IMR-90 (cell line): ENCODE measurements around the gene CCDC167. TPM values are rescaled to one million over a fixed set of nuclear protein-coding genes. Genes with fewer than 3 reads are reported as not detected.

Experiments
- ATAC-seq: fragments of 200-7000 bp; cut with Tn5 transposase; 2 replicates; pipeline ENCODE4 v1.9.1; 2020; ENCODE audit warnings: low read depth, mild to moderate bottlenecking, moderate library complexity
- BruUV-seq: library from RNA; stranded (reverse); fragments of 400-500 nt; replicated peaks from 2 replicates; lab custom pipeline; 2021; lab: Mats Ljungman, UMichigan
- CTCF ChIA-PET: fragments of 300-600 bp; formaldehyde crosslinking; extraction: SDS; loops from one replicate; lab custom pipeline; 2021; ENCODE audit warnings: antibody characterized with exemption; lab: Yijun Ruan, JAX
- POLR2A ChIA-PET: fragments of 300-600 bp; sonication (Branson Sonifier 250); formaldehyde crosslinking; loops from one replicate; lab custom pipeline; 2022; ENCODE audit warnings: antibody characterized with exemption; ENCODE audit not compliant: unreplicated experiment; lab: Charles Lee
- DNase-seq: peaks from one replicate; pipeline ENCODE4 v3.0.0; 2013
- H2AFZ ChIP-seq: replicated peaks from 2 replicates; pipeline ENCODE3; 2013; ENCODE audit warnings: low read length, mild to moderate bottlenecking; ENCODE audit not compliant: poor library complexity
- H2AK5ac ChIP-seq: 2 replicates; pipeline ENCODE4 v1.6.1; 2013; ENCODE audit warnings: low read depth, low read length, inconsistent platforms
- H2AK9ac ChIP-seq: replicated peaks from 2 replicates; pipeline ENCODE3; 2013; ENCODE audit warnings: mild to moderate bottlenecking, low read depth, low read length, moderate library complexity; ENCODE audit not compliant: poor library complexity
- H2BK120ac ChIP-seq: 2 replicates; pipeline ENCODE4 v1.6.1; 2013; ENCODE audit warnings: low read depth, low read length, inconsistent platforms
- H2BK15ac ChIP-seq: 3 replicates; pipeline ENCODE4 v1.6.1; 2013; ENCODE audit warnings: low read depth, low read length, inconsistent platforms
- H2BK20ac ChIP-seq: 2 replicates; pipeline ENCODE4 v1.6.1; 2013; ENCODE audit warnings: low read depth, mild to moderate bottlenecking, inconsistent platforms, low read length, moderate library complexity
- H2BK5ac ChIP-seq: 2 replicates; pipeline ENCODE4 v1.6.1; 2013; ENCODE audit warnings: mild to moderate bottlenecking, low read depth, low read length, inconsistent platforms; ENCODE audit not compliant: poor library complexity, severe bottlenecking
- H3K14ac ChIP-seq: replicated peaks from 2 replicates; pipeline ENCODE4 v1.6.1; 2013; ENCODE audit warnings: low read depth, low read length, inconsistent platforms
- H3K18ac ChIP-seq: 2 replicates; pipeline ENCODE4 v1.6.1; 2013; ENCODE audit warnings: low read depth, low read length, control low read depth
- H3K23ac ChIP-seq: 2 replicates; pipeline ENCODE4 v1.6.1; 2013; ENCODE audit warnings: low read depth, low read length, inconsistent platforms
- H3K27ac ChIP-seq: 2 replicates; pipeline ENCODE4 v1.5.1; 2013; ENCODE audit warnings: mild to moderate bottlenecking, control low read depth, low read length; ENCODE audit not compliant: insufficient read depth
- H3K27me3 ChIP-seq: 2 replicates; pipeline ENCODE4 v1.6.1; 2013; ENCODE audit warnings: low read length; ENCODE audit not compliant: control insufficient read depth, insufficient read depth
- H3K36me3 ChIP-seq: 2 replicates; pipeline ENCODE4 v1.6.1; 2013; ENCODE audit warnings: low read length, mixed read lengths; ENCODE audit not compliant: control insufficient read depth, insufficient read depth
- H3K4ac ChIP-seq: 2 replicates; pipeline ENCODE4 v1.6.1; 2013; ENCODE audit warnings: low read depth, low read length, inconsistent platforms
- H3K4me1 ChIP-seq: 2 replicates; pipeline ENCODE4 v1.6.1; 2013; ENCODE audit warnings: low read length, mixed read lengths; ENCODE audit not compliant: control insufficient read depth, insufficient read depth
- H3K4me2 ChIP-seq: 2 replicates; pipeline ENCODE4 v1.6.1; 2013; ENCODE audit warnings: low read depth, mild to moderate bottlenecking, control low read depth, low read length, moderate library complexity
- H3K4me3 ChIP-seq: 2 replicates; pipeline ENCODE4 v1.5.1; 2013; ENCODE audit warnings: low read depth, mild to moderate bottlenecking, control low read depth, low read length, moderate library complexity; ENCODE audit not compliant: insufficient read depth
- H3K56ac ChIP-seq: 2 replicates; pipeline ENCODE4 v1.6.1; 2013; ENCODE audit warnings: low read length, inconsistent platforms; ENCODE audit not compliant: insufficient read depth; ENCODE audit errors: extremely low read depth
- H3K79me1 ChIP-seq, 2 experiments: 2 replicates each; pipeline ENCODE4 v1.6.1; 2013; ENCODE audit warnings: low read length in 2 of 2, inconsistent platforms in 1 of 2, low read depth in 1 of 2
- H3K9ac ChIP-seq: 2 replicates; pipeline ENCODE4 v1.6.1; 2013; ENCODE audit warnings: low read depth, low read length, control low read depth
- H3K9me1 ChIP-seq: 2 replicates; pipeline ENCODE4 v1.6.1; 2013; ENCODE audit warnings: low read length, inconsistent platforms; ENCODE audit not compliant: insufficient read depth
- H3K9me3 ChIP-seq: 2 replicates; pipeline ENCODE4 v1.6.1; 2013; ENCODE audit warnings: low read length; ENCODE audit not compliant: control insufficient read depth, insufficient read depth
- H4K20me1 ChIP-seq: 2 replicates; pipeline ENCODE4 v1.6.1; 2013; ENCODE audit warnings: low read length, inconsistent platforms; ENCODE audit not compliant: insufficient read depth
- H4K5ac ChIP-seq: 2 replicates; pipeline ENCODE4 v1.6.1; 2013; ENCODE audit warnings: mild to moderate bottlenecking, low read depth, low read length, control low read depth
- H4K8ac ChIP-seq, 2 experiments: 2 replicates each; pipeline ENCODE4 v1.6.1; 2013; ENCODE audit warnings: low read depth in 2 of 2, low read length in 2 of 2, control low read depth in 1 of 2, inconsistent platforms in 1 of 2
- H4K91ac ChIP-seq: 2 replicates; pipeline ENCODE4 v1.6.1; 2013; ENCODE audit warnings: low read depth, low read length, inconsistent platforms; ENCODE audit not compliant: insufficient read depth
- CTCF ChIP-seq: conservative IDR thresholded peaks from 2 replicates; pipeline ENCODE4 v1.5.1; 2012; ENCODE audit warnings: mild to moderate bottlenecking, low read depth, low read length, improper control_type of control experiment
- POLR2A ChIP-seq: IDR thresholded peaks from 2 replicates; pipeline ENCODE4 v1.6.1; 2012; ENCODE audit warnings: mild to moderate bottlenecking, low read depth, low read length
- SMC3 ChIP-seq: fragments of 150-350 bp; IDR thresholded peaks from 2 replicates; pipeline ENCODE4 v1.6.1; 2016; ENCODE audit warnings: low read depth, mild to moderate bottlenecking, antibody characterized with exemption, low read length, moderate library complexity
- WGBS, 2 experiments: methylation state at CpG; one replicate each; pipeline versions ENCODE4 v1.1.5 to v1.1.7; 2013; ENCODE audit warnings: missing lambda C conversion rate in 2 of 2; ENCODE audit not compliant: insufficient read length in 1 of 2; ENCODE audit errors: extremely low coverage in 2 of 2; 5-methylcytosine and 5-hydroxymethylcytosine counted together
- dilution Hi-C: fragments of 300-500 bp; cut with HindIII; formaldehyde crosslinking; loops from one replicate; pipeline ENCODE4 v1.14.3; 2018; ENCODE audit warnings: low sequenced_read_pairs; ENCODE audit not compliant: unreplicated experiment
- in situ Hi-C: fragments of 300-500 bp; cut with MboI; formaldehyde crosslinking; loops from 3 replicates; pipeline ENCODE4 v1.14.3; 2019; ENCODE audit warnings: low sequenced_read_pairs, inconsistent platforms, mixed read lengths
- intact Hi-C: fragments of 100-400 bp; cut with micrococcal nuclease; formaldehyde crosslinking; loops from 2 replicates; pipeline ENCODE4 v1.10.0; 2022
- polyA plus RNA-seq, 3 experiments: library from polyadenylated mRNA; depleted of rRNA; stranded (reverse); fragments of >200 nt; gene quantifications; 2 replicates each; pipeline ENCODE4 v1.2.3, GENCODE V29; 2012; ENCODE audit warnings: low replicate concordance in 1 of 3
- total RNA-seq: library from RNA; depleted of rRNA; stranded (reverse); fragments of >200 nt; gene quantifications from 2 replicates; pipeline ENCODE4 v1.2.3, GENCODE V29; 2012

CCDC167 gene
- total and polyA plus RNA-seq, 2 of the 4 experiments (the other 2 are of a cell fraction) = 35.8 to 96.8 TPM

DNA sequence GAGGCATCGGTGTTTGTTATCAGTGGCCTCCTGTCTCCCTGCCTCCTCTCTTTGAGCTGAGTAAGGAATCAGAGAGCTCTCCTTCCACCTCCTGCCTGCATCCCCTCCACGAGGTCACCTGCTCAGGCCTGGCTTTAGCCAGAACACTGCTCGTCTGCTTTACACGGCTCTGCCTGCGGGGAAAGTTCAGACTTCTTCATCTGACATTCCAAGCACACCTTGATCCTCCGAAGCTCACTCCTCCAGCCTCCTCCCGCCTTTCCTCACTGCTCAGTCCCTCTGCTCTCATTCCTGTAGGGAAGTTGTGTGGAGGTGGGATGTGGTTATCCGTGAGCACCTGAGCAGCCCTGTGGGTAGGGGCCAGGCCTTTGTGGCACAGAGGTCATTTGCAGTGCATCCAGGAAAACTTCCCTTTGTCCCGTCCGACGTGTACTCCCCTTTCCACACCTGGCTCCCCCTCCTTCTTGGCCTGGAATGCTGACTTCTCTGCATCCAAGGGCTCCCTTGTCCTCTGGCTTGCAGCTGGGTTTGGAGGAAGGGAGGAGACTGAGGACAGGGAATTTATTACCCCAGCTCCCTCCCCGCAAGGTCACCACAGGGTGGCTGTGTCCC, 12.8 kb upstream of the CCDC167 start:
- Histone ChIP-seq H2BK20ac (no peak overlapping the region), H2AK5ac (no peak overlapping the region), H3K9me1 (no peaks in the 10 kb centered on the region), H4K8ac (no peak overlapping the region), H2AFZ (no peak overlapping the region), H4K91ac (no peak overlapping the region), H3K4me1 (peaks cover 3% of the 10 kb centered on the region; the same call in 1 of the 2 replicates), H3K4me3 (no peak overlapping the region), H2BK5ac (no peak overlapping the region), H3K4me2 (no peak overlapping the region), H3K9me3 (no peaks in the 10 kb centered on the region), H3K14ac (no peak overlapping the region), H4K20me1 (no peaks in the 10 kb centered on the region), H3K23ac (no peak overlapping the region), H3K27ac (no peak overlapping the region), H3K79me1 (no peaks in the 10 kb centered on the region), H3K36me3 (no peaks in the 10 kb centered on the region), H3K27me3 (peaks cover 54% of the 10 kb centered on the region), H4K5ac (no peak overlapping the region), H3K4ac (no peak overlapping the region), H2BK120ac (no peak overlapping the region), H2BK15ac (no peak overlapping the region), H3K18ac (no peak overlapping the region), H2AK9ac (no peak overlapping the region), H3K56ac (no peak overlapping the region), H3K9ac (no peak overlapping the region)
- 0 out of 2 replicates have a peak, but pooled peaks have one; percentile 8 for ATAC-seq
- no TSS peak for BruUV-seq
- in situ Hi-C loops (no loop called here), intact Hi-C loops (no loop called here), dilution Hi-C loops (no loop called here)
- POLR2A ChIA-PET = no interaction called here
- CTCF ChIA-PET = no interaction called here
- TF ChIP-seq POLR2A (no peak), CTCF (no peak), SMC3 (no peak)
- DNase-seq = no peak
- no CpG with 5 or more reads among the region's 12 CpGs for whole genome bisulfite sequencing, 2 experiments
